ENCODE measurements around the gene RALY. TPM values are rescaled to one million over a fixed set of nuclear protein-coding genes. Genes with fewer than 3 reads are reported as not detected.

RALY gene
- total RNA-seq, 1 experiment from 2014 or later, result 119 TPM

DNA sequence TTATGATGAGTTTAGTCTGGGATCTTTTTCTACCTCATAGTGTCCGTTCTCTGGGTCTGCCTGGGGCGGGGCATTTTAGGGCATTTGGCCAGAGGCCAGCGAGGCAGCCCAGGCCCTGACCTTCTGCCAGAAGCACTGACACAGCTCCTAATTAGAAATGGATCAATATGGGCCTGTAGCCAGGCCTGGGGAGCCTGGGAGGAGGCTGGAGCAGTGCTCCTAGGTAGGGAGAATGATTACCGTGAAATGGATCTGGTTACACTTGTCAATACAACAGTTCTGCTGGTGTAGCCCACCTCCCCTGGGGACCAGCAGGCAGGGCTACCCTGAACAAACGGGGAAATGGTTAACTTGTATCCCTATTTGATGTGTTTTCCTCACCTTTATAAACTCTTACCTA is 23.0 kb downstream of the RALY start:
- ATAC-seq (no peak), DNase-seq (ENCODE audit: low read depth, low spot score) (no peak)
- H3K4me1 ChIP-seq (ENCODE audit: control insufficient read depth in 1 of 2, insufficient read depth in 2 of 2, low read length in 2 of 2), result no peaks in the 10 kb centered on the region
- ChIA-PET POLR2A (interaction anchor here (1.0 kb wide), 1 partner anchor 23 kb away, joined by 3 read pairs; no protein-coding TSS in a partner anchor), CTCF (no interaction called here), RAD21 (ENCODE audit: low non-redundant PET in 1 of 2, low total read pairs in 2 of 2, uncharacterized antibody in 2 of 2, unreplicated experiment in 2 of 2) (no interaction called here)
- H3K36me3 ChIP-seq (ENCODE audit: control insufficient read depth in 1 of 2, insufficient read depth in 2 of 2, low read length in 2 of 2), result no peaks in the 10 kb centered on the region
- no peaks in the 10 kb centered on the region for H3K27me3 ChIP-seq (ENCODE audit: insufficient read depth, low read length)
- no peak overlapping the region for H3K4me3 ChIP-seq (replicated peaks in 1 of 2; ENCODE audit: low read depth in 1 of 2, low read length in 2 of 2)
- no TSS peak for BruUV-seq (replicated peaks)
- no peaks in the 10 kb centered on the region for H3K9me3 ChIP-seq (ENCODE audit: control insufficient read depth in 1 of 2, insufficient read depth in 1 of 2, low read depth in 1 of 2, low read length in 2 of 2)
- peaks cover 92% of the 10 kb centered on the region for H3K79me2 ChIP-seq (ENCODE audit: insufficient read depth, low read length)
- no peak overlapping the region for H3K27ac ChIP-seq (ENCODE audit: low read depth, low read length)
- H4K20me1 ChIP-seq (ENCODE audit: insufficient read depth), result peaks cover 15% of the 10 kb centered on the region
- no peak overlapping the region for H3K9ac ChIP-seq (ENCODE audit: low read length)
- H3K4me2 ChIP-seq (ENCODE audit: low read length), result no peak overlapping the region
- TF ChIP-seq, protein P1, sequence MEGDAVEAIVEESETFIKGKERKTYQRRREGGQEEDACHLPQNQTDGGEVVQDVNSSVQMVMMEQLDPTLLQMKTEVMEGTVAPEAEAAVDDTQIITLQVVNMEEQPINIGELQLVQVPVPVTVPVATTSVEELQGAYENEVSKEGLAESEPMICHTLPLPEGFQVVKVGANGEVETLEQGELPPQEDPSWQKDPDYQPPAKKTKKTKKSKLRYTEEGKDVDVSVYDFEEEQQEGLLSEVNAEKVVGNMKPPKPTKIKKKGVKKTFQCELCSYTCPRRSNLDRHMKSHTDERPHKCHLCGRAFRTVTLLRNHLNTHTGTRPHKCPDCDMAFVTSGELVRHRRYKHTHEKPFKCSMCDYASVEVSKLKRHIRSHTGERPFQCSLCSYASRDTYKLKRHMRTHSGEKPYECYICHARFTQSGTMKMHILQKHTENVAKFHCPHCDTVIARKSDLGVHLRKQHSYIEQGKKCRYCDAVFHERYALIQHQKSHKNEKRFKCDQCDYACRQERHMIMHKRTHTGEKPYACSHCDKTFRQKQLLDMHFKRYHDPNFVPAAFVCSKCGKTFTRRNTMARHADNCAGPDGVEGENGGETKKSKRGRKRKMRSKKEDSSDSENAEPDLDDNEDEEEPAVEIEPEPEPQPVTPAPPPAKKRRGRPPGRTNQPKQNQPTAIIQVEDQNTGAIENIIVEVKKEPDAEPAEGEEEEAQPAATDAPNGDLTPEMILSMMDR (IDR thresholded peaks at IDR 0.05 in 2 of 3, conservative IDR thresholded peaks at IDR 0.05 in 1 of 3; ENCODE audit: borderline replicate concordance in 1 of 3, insufficient read depth in 1 of 3, low read depth in 2 of 3, low read length in 2 of 3), result no peak
- TF ChIP-seq ZBTB33 (IDR thresholded peaks at IDR 0.05; ENCODE audit: extremely low read depth, insufficient replicate concordance, low read length), result no peak
- no peak for TF ChIP-seq JUND (IDR thresholded peaks at IDR 0.05)
- TF ChIP-seq MAX (IDR thresholded peaks at IDR 0.05), result no peak
- TF ChIP-seq SRF (IDR thresholded peaks at IDR 0.05; ENCODE audit: low read depth), result no peak
- TF ChIP-seq EGR1 (IDR thresholded peaks at IDR 0.05; ENCODE audit: low read depth), result no peak
- TF ChIP-seq EZH2 (IDR thresholded peaks at IDR 0.05), result no peak
- no peak for TF ChIP-seq SP1 (IDR thresholded peaks at IDR 0.05; ENCODE audit: low read depth)
- TF ChIP-seq CEBPB (IDR thresholded peaks at IDR 0.05; ENCODE audit: low read depth), result no peak
- TF ChIP-seq YY1 (IDR thresholded peaks at IDR 0.05; ENCODE audit: extremely low read depth, insufficient replicate concordance, low read depth, low read length), result no peak
- TF ChIP-seq CBX3 (IDR thresholded peaks at IDR 0.05; ENCODE audit: low read depth), result no peak
- TF ChIP-seq SIN3A (IDR thresholded peaks at IDR 0.05; ENCODE audit: low read depth), result no peak
- no peak for TF ChIP-seq RAD21 (IDR thresholded peaks at IDR 0.05; ENCODE audit: low read depth)
- TF ChIP-seq REST (IDR thresholded peaks at IDR 0.05; ENCODE audit: low read depth), result no peak
- no peak for TF ChIP-seq EZH2phosphoT487 (IDR thresholded peaks at IDR 0.05; ENCODE audit: borderline replicate concordance)
- no peak for TF ChIP-seq ZFX (IDR thresholded peaks at IDR 0.05)
- TF ChIP-seq ZNF274 (IDR thresholded peaks at IDR 0.05; ENCODE audit: low read depth, low read length), result no peak
- no peaks in the 10 kb centered on the region for H3K9me2 ChIP-seq (ENCODE audit: insufficient read depth)
- H2AFZ ChIP-seq (ENCODE audit: low read depth, low read length, poor library complexity, severe bottlenecking), result no peak overlapping the region
- intact Hi-C loops (cut with micrococcal nuclease), result no loop called here

Measured in HCT116 (cell line).